AG08396 (cell line): ENCODE data around the gene BET1.
"Not testable (repeated sequence)": the region's sequence is repeated elsewhere in the genome, so short reads cannot be mapped to it uniquely, and the experiment has no call there.

Experiments
- DNase-seq: peaks from one replicate; pipeline ENCODE4 v3.0.0; 2012; ENCODE audit warnings: low spot score, mixed read lengths

The BET1 gene

GRCh38 chr7:94004024-94004951, at the start of gene BET1:
BET1 (minus strand) TSS chr7:94004355; CDS start chr7:94004216, 139 bp downstream.
- peak; percentile 93 for DNase-seq

- no peak for DNase-seq
Measured at GRCh38 chr7:94053532-94053931, 49.4 kb upstream of the BET1 start.

- DNase-seq = no peak
Measured at GRCh38 chr7:94052398-94053180, 48.4 kb upstream of the BET1 start.

GRCh38 chr7:94050046-94050445, 45.9 kb upstream of the BET1 start:
- DNase-seq = no peak

GRCh38 chr7:94049615-94050014, 45.5 kb upstream of the BET1 start:
- DNase-seq = no peak

- no peak for DNase-seq
Measured at GRCh38 chr7:94048755-94049154, 44.6 kb upstream of the BET1 start.

GRCh38 chr7:94047956-94048355, 43.8 kb upstream of the BET1 start:
- DNase-seq = no peak

GRCh38 chr7:94045581-94045980, 41.4 kb upstream of the BET1 start:
- DNase-seq = no peak

- no peak for DNase-seq
Measured at GRCh38 chr7:94044806-94045205, 40.7 kb upstream of the BET1 start.

- peak; percentile 33 for DNase-seq
Measured at GRCh38 chr7:94043299-94043698, 39.1 kb upstream of the BET1 start.

- DNase-seq = no peak
Measured at GRCh38 chr7:94042381-94042780, 38.2 kb upstream of the BET1 start.

GRCh38 chr7:94041529-94041928, 37.4 kb upstream of the BET1 start:
- DNase-seq = peak; percentile 11

GRCh38 chr7:94040254-94040653, 36.1 kb upstream of the BET1 start:
- no peak for DNase-seq

- no peak for DNase-seq
Measured at GRCh38 chr7:94039368-94040035, 35.3 kb upstream of the BET1 start.

- DNase-seq = no peak
Measured at GRCh38 chr7:94031865-94032264, 27.7 kb upstream of the BET1 start.

- no peak for DNase-seq
Measured at GRCh38 chr7:94030634-94031033, 26.5 kb upstream of the BET1 start.

- no peak for DNase-seq
Measured at GRCh38 chr7:94029976-94030375, 25.8 kb upstream of the BET1 start.

GRCh38 chr7:94028768-94029167, 24.6 kb upstream of the BET1 start:
- peak; percentile 15 for DNase-seq

GRCh38 chr7:94026619-94027018, 22.5 kb upstream of the BET1 start:
- DNase-seq = not testable (repeated sequence)

GRCh38 chr7:94022550-94022949, 18.4 kb upstream of the BET1 start:
- no peak for DNase-seq

- DNase-seq = no peak
Measured at GRCh38 chr7:94016786-94017185, 12.6 kb upstream of the BET1 start.

GRCh38 chr7:94015538-94015937, 11.4 kb upstream of the BET1 start:
- no peak for DNase-seq

- no peak for DNase-seq
Measured at GRCh38 chr7:94012746-94013145, 8.6 kb upstream of the BET1 start.
